PFSK-1 (cell line): ENCODE results near the gene GUCY1A2.

Experiments
- FOXP2 ChIP-seq: optimal IDR thresholded peaks from 2 replicates; pipeline ENCODE3; 2011; ENCODE audit warnings: borderline replicate concordance, control low read depth, inconsistent platforms; ENCODE audit not compliant: insufficient read depth; ENCODE audit errors: extremely low read length, extremely low read depth
- POLR2AphosphoS5 ChIP-seq: IDR thresholded peaks from 2 replicates; pipeline ENCODE4 v1.6.1; 2012; ENCODE audit warnings: low read depth, mild to moderate bottlenecking, control low read depth, low read length, moderate library complexity
- REST ChIP-seq, 2 experiments: IDR thresholded peaks; 2 replicates each; pipeline versions ENCODE4 v1.6.1 to v1.8.0; 2011 to 2012; ENCODE audit warnings: low read depth in 2 of 2, low read length in 2 of 2, control low read depth in 1 of 2, inconsistent platforms in 1 of 2, mild to moderate bottlenecking in 1 of 2, moderate library complexity in 1 of 2; ENCODE audit not compliant: insufficient read depth in 1 of 2
- SIN3A ChIP-seq: IDR thresholded peaks from 2 replicates; pipeline ENCODE4 v1.6.1; 2012; ENCODE audit warnings: mild to moderate bottlenecking, low read length, moderate library complexity, borderline replicate concordance; ENCODE audit not compliant: insufficient read depth
- TAF1 ChIP-seq: IDR thresholded peaks from 2 replicates; pipeline ENCODE4 v1.6.1; 2012; ENCODE audit warnings: low read length, control low read depth, borderline replicate concordance; ENCODE audit not compliant: insufficient read depth

- TF ChIP-seq POLR2AphosphoS5 (no peak), SIN3A (no peak), REST (IDR thresholded peaks at IDR 0.05; ENCODE audit: insufficient read depth in 1 of 2, low read depth in 2 of 2, low read length in 2 of 2) (no peak), TAF1 (no peak), FOXP2 (no peak)
Observed at GRCh38 chr11:106962995-106963394, 55.3 kb downstream of the GUCY1A2 start.
